Measurements from ENCODE around the gene CDC37L1. TPM values are rescaled to one million over a fixed set of nuclear protein-coding genes. Genes with fewer than 3 reads are reported as not detected.

The CDC37L1 gene
- total and polyA plus RNA-seq, 2 of the 8 experiments (the other 6 are each of a cell fraction or from before 2014, with no cell fraction given): 4.6 to 23.8 TPM

DNA sequence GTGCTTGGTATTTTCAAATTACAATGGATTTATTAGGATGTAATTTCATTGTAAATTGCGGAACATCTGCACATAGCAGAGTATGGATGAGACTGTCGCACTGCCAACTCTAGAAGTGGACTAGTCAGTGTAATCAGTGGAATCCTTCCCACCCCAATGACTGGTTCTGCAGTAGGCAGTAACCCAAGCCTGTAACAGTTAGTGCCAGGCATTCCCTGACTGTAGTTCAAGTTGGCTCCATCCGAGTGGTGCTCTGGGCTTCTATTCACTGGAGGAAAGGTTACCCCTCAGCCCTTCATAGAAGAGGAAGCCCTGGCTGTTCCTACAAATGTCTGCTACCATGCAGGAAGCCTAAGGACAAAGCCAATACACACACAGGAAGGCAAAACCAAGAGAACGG is 38.4 kb downstream of the CDC37L1 start (continued):
- no peak for TF ChIP-seq RNF2 (IDR thresholded peaks at IDR 0.05; ENCODE audit: borderline replicate concordance, low read depth, low read length, missing control alignments, poor library complexity, severe bottlenecking)
- no peak for TF ChIP-seq SP2 (IDR thresholded peaks at IDR 0.05; ENCODE audit: low read length)
- no peak for TF ChIP-seq ASH2L (IDR thresholded peaks at IDR 0.05; ENCODE audit: low read length)
